GM12874 (cell line): ENCODE results near the gene PPM1D.

ENCODE experiments used
- TF ChIP-seq, protein P1 (sequence below): IDR thresholded peaks from 2 replicates; pipeline ENCODE4 v1.5.1; 2011; ENCODE audit warnings: low read depth, mild to moderate bottlenecking, control low read depth, low read length, moderate library complexity; ENCODE audit not compliant: insufficient read depth

The PPM1D gene

DNA sequence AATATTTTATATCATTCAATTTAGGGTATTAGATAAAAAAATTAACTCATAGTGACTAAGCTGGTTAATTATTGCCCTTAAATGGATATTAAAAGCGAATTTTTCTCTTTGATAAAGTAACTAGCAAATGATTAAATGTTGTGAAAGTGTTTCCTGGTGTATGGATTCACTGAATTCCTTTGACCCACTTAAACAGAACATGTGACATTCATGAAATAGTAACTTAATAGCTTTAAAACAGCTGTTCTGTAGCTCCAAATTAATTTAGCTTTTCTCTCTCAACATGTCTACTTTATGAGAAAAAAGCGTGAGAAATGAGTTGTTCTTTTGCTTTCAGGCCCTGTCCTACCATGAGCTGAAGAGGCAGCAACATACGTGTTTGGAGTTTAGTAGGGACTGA, 37.6 kb upstream of the PPM1D start:
- TF ChIP-seq, protein P1, sequence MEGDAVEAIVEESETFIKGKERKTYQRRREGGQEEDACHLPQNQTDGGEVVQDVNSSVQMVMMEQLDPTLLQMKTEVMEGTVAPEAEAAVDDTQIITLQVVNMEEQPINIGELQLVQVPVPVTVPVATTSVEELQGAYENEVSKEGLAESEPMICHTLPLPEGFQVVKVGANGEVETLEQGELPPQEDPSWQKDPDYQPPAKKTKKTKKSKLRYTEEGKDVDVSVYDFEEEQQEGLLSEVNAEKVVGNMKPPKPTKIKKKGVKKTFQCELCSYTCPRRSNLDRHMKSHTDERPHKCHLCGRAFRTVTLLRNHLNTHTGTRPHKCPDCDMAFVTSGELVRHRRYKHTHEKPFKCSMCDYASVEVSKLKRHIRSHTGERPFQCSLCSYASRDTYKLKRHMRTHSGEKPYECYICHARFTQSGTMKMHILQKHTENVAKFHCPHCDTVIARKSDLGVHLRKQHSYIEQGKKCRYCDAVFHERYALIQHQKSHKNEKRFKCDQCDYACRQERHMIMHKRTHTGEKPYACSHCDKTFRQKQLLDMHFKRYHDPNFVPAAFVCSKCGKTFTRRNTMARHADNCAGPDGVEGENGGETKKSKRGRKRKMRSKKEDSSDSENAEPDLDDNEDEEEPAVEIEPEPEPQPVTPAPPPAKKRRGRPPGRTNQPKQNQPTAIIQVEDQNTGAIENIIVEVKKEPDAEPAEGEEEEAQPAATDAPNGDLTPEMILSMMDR = no peak

DNA sequence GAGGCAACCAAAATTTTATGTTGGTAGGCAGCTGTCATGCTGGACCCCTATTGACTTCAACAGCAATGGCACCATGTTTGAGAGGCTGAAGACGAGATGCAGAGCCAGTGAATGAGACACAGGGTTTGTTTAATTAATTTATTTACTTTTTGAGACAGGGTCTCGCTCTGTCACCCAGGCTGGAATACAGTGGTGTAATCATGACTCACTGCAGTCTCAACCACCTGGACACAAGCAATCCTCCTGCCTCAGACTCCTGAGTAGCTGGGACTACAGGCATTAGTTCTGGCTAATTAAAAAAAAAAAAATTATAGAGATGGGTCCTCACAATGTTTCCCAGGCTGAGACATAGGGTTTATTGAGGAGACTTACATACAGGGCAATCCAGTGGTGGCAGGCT, 36.2 kb upstream of the PPM1D start:
- TF ChIP-seq, protein P1 = no peak

DNA sequence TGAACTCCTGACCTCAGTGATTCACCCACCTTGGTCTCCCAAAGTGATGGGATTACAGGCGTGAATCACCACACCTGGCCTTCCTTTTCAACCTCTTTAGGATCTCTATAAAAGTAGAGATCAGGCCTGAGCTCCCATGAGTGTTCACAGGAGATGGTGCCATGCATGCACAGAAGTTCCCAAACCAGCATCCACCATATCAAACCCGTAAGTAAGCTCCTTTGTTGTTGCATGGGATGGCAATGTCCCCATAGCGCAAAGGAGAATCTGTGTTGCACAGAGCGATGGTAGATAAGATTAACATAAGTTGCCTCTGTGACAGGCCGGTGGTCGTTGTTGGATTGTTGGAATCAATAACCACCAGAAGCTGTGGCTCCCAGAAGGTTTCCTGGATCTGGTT, 34.8 kb upstream of the PPM1D start:
- TF ChIP-seq, protein P1 = no peak

DNA sequence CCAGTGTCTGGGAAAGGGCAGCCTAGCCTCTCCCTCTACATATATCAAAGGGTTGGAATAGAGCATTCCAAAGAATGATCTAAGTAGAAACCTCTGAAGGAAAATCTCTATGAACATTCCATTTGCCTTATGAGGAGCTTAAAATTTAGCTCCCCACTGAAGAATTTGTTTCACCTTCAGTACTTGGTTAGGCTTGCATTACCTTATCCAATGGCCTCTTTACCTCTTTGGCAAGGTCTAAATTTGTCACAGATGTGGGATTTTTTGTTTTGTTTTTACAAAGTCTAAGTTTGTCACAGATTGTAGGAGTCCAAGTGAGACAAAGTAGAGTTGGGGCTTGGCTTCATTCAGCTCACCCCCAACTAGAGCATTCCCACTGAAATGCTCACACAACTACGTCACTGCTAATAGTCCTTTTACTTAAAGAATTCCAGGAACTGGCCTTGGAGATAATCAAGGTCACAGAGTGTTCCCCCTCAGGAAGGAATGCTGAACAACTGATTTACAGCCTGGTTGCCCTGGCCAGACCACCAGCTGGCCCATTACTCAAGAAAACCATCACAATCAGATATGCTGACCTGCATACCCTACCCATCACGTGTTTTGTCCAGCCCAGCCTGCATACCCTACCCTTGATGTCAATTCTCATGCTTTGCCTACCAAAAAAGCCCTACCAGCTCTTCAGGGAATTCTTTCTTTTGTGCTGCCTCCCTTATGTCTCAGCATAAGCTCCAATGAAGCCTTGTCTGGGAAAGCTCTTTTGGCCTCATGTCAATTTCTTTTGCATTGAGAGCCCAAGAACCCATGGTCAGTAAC, 26.5 kb upstream of the PPM1D start:
- TF ChIP-seq, protein P1 = no peak

DNA sequence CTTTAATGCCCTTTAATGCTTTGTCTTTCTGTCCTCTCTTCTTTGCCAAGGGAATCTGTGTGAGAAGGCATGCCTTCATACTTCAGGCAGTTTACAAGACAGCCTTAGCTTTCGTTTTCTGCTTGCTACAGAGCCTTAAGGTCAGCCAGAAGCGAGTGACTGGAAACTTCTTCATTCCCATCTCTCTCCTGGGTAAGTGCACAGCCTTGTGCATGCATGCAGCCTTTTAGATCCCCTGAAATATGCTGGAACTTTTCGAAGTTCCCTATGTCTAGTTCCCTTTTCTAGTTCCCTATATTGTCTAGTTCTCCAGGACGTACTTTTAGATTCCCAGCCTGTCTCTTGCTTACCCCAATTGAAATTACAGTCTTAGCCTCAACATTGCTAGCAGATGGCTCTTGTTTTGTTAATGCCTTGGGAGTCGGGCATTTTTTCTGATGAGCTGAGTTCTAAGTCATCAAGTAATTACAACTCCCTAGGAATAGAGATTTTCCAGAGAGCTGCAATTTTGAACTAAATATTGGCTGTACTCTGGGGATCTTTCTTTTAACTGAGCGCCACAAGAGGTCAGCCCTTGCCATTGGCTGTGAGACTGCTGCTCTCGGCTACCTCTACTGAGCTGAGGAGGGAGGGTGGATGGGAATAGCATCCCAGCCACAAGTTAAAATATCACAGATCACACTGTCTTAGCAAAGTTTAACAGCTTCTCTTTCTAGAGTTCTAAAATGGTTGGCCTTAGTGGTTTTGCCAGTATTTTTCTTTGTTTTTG, 22.7 kb upstream of the PPM1D start:
- TF ChIP-seq, protein P1 = 0 out of 2 replicates have a peak, but pooled peaks have one; percentile 7

DNA sequence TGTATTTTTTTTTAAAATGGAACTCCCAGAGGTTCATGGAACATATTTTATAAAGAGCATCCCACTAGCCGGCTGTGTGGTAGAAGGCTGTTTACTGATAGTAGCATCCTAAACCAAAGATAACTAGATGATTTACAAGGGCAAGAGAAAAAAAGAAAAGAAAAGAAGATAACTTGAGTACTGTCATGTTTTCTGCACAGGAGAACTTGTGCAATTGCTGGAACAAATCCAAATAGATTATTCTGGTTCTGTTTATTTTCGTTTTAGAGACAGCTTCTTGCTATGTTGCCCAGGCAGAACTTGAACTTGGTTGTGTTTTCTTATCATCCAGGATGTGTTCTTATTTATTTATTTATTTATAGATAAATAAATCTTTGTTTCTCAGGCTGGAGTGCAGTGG, 20.9 kb upstream of the PPM1D start:
- TF ChIP-seq, protein P1 = no peak

DNA sequence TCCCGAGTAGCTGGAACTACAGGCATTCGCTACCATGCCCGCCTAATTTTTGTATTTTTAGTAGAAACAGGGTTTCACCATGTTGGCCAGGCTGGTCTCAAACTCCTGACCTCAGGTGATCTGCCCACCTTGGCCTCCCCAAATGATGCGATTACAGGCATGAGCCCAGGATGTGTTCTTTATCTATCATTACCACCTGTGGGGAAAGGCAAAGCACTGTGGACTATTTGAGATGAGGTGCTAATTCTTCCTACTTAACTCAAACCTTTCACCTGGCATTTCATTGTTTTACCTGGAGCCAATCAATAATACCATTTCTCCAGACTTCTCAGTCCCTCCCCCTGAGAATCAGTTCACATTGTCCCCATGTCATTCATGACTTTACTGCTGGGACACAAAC, 20.4 kb upstream of the PPM1D start:
- TF ChIP-seq, protein P1 = no peak
